ENCODE results near the gene RAB3C.

DNA sequence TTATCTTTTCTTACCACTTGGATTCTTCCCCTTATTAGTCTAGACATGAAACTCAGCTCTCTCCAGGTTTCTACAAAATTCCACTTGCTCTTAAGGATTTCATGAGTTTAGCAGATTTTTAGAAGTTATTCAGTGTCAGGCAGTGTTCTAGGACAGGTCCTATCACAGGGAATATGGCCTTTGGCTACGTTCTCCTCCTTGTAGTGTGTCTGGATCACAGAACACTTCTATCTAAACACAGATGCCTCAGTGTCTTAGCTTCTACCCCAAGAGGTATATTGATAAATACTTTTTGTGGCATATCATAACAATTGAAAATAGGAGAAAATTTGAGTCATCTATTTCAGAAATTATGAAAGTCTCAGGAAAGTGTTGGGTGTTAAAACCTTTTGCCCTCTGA, 15.6 kb downstream of the RAB3C start:
- TF ChIP-seq, protein P1, sequence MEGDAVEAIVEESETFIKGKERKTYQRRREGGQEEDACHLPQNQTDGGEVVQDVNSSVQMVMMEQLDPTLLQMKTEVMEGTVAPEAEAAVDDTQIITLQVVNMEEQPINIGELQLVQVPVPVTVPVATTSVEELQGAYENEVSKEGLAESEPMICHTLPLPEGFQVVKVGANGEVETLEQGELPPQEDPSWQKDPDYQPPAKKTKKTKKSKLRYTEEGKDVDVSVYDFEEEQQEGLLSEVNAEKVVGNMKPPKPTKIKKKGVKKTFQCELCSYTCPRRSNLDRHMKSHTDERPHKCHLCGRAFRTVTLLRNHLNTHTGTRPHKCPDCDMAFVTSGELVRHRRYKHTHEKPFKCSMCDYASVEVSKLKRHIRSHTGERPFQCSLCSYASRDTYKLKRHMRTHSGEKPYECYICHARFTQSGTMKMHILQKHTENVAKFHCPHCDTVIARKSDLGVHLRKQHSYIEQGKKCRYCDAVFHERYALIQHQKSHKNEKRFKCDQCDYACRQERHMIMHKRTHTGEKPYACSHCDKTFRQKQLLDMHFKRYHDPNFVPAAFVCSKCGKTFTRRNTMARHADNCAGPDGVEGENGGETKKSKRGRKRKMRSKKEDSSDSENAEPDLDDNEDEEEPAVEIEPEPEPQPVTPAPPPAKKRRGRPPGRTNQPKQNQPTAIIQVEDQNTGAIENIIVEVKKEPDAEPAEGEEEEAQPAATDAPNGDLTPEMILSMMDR (IDR thresholded peaks at IDR 0.05): no peak
- TF ChIP-seq POLR2A (IDR thresholded peaks at IDR 0.05): no peak

Data from vagina (tissue), 2 donors.